Lower lobe of right lung (tissue), 2 donors: ENCODE data around the gene APOL4. TPM values are rescaled to one million over a fixed set of nuclear protein-coding genes. Genes with fewer than 3 reads are reported as not detected.
A peak's percentile ranks its signal among the peaks of the same experiment; 100 is the strongest.
"Not testable (repeated sequence)": the region's sequence is repeated elsewhere in the genome, so short reads cannot be mapped to it uniquely, and the experiment has no call there.

Experiments used
- ATAC-seq, 2 donors: fragments of 200-7000 bp; cut with Tn5 transposase; one replicate each; pipeline ENCODE4 v1.9.1; 2020 to 2022; ENCODE audit warnings: mild to moderate bottlenecking in 2 of 2, moderate library complexity in 2 of 2
- DNase-seq: peaks from one replicate; pipeline ENCODE4 v3.0.0-alpha.2; 2020
- H3K27ac ChIP-seq: fragments of 200-600 bp; one replicate; pipeline ENCODE4 v1.8.0; 2022
- H3K27me3 ChIP-seq: fragments of 200-600 bp; one replicate; pipeline ENCODE4 v1.8.0; 2022; ENCODE audit warnings: low read depth
- H3K36me3 ChIP-seq: fragments of 200-600 bp; one replicate; pipeline ENCODE4 v1.8.0; 2022; ENCODE audit warnings: mild to moderate bottlenecking
- H3K4me1 ChIP-seq: fragments of 200-600 bp; one replicate; pipeline ENCODE4 v1.8.0; 2022
- H3K4me3 ChIP-seq: fragments of 200-600 bp; one replicate; pipeline ENCODE4 v1.8.0; 2022; ENCODE audit warnings: mild to moderate bottlenecking
- H3K9me3 ChIP-seq: fragments of 200-600 bp; one replicate; pipeline ENCODE4 v1.8.0; 2022
- intact Hi-C: fragments of 100-400 bp; cut with DNase I; formaldehyde crosslinking; loops from one replicate; pipeline ENCODE4 v1.11.0; 2022
- total RNA-seq: library from RNA; stranded (reverse); fragmentation: NEBNext Ultra II Directional; extraction: Animal tissue kit (Norgen Biotek cat#: 25700); gene quantifications from one replicate; pipeline ENCODE4 v1.2.1, GENCODE V29; 2021
- TF ChIP-seq, protein P1 (sequence below): fragments of 200-600 bp; IDR thresholded peaks from one replicate; pipeline ENCODE4 v1.8.0; 2022; ENCODE audit warnings: antibody characterized with exemption, mild to moderate bottlenecking
- donor health status: DM: no; HTN: yes; CAD: no; lungs with severe emphysema.

APOL4 gene
- total RNA-seq, 1 donor from 2014 or later: 29.0 TPM

DNA sequence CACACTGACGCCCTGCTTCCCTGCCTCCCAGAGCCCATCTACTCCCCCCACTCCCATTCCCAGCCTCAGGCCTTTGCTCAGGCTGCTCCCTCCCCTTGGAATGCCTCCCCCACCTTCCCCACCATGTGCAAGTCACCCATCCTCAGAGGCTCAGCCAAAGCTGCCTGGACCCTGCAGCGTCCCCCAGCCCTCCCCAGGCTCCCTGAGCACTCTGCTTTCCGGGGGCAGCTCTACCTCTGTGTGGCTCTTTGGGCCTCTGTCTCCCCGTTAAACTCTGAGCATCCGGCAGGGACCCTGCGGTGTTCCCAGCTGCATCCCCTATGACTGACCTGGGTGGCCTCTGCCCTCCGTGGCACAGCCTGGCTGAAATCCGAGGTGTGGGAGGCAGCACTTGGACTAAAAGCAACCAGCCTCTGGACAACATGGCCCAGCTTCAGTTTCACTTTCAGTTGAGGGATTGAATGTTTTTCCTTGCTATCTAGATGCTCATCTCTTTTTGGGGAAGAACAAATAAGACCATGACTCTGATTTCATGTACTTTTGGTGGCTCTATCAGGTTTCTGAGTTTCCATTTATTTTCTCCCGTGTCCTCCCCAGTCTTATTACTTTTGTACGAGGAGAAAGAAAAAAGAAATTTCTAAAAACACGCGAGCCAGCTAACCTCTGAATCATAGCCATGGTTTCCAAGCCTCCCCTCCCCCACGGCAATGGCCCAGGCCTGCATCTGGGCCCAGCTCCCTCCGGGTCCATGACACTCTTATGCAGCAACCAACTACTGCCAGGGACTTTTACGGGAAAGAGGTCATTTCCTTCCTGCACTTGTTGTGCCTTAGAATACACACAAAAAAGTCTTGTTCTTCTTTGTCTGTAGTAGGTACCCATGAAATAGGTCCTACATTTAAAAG, 44.8 kb downstream of the APOL4 start:
- no peaks in the 10 kb centered on the region for H3K9me3 ChIP-seq
- intact Hi-C loops: no loop called here
- peak; percentile 77 for DNase-seq
- no peaks in the 10 kb centered on the region for H3K27me3 ChIP-seq
- peak overlapping the region; percentile 86 for H3K27ac ChIP-seq
- TF ChIP-seq, protein P1, sequence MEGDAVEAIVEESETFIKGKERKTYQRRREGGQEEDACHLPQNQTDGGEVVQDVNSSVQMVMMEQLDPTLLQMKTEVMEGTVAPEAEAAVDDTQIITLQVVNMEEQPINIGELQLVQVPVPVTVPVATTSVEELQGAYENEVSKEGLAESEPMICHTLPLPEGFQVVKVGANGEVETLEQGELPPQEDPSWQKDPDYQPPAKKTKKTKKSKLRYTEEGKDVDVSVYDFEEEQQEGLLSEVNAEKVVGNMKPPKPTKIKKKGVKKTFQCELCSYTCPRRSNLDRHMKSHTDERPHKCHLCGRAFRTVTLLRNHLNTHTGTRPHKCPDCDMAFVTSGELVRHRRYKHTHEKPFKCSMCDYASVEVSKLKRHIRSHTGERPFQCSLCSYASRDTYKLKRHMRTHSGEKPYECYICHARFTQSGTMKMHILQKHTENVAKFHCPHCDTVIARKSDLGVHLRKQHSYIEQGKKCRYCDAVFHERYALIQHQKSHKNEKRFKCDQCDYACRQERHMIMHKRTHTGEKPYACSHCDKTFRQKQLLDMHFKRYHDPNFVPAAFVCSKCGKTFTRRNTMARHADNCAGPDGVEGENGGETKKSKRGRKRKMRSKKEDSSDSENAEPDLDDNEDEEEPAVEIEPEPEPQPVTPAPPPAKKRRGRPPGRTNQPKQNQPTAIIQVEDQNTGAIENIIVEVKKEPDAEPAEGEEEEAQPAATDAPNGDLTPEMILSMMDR: no peak
- no peaks in the 10 kb centered on the region for H3K36me3 ChIP-seq
- H3K4me1 ChIP-seq: peaks cover 96% of the 10 kb centered on the region
- ATAC-seq: peak; percentile 77 to 82
- peak overlapping the region; percentile 65 for H3K4me3 ChIP-seq

DNA sequence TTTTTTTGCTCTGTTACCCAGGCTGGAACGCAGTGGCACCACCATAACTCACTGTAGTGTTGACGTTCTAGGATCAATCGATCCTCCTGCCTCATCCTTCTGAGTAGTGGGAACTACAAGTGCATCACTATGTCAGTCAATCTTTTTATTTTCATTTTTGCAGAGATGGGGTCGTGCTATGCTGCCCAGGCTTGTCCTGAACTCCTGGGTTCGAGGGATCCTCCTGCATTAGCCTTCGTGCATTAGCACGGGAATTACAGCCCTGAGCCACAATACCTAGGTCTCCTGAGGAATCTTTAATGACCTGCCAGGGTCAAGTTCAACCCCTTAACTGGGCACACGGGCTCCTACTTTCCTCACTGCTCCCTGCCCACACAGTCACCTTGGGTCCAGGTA, 45.5 kb downstream of the APOL4 start:
- Histone ChIP-seq H3K27ac (peak overlapping the region; percentile 86), H3K9me3 (no peaks in the 10 kb centered on the region), H3K4me3 (peak overlapping the region; percentile 65), H3K36me3 (no peaks in the 10 kb centered on the region), H3K27me3 (no peaks in the 10 kb centered on the region), H3K4me1 (peaks cover 96% of the 10 kb centered on the region)
- DNase-seq (no peak), ATAC-seq (no peak)
- TF ChIP-seq, protein P1: no peak
- intact Hi-C loops: no loop called here

- peak overlapping the region; percentile 65 for H3K4me3 ChIP-seq
Measured at GRCh38 chr22:36155702-36156101, 45.9 kb downstream of the APOL4 start.

DNA sequence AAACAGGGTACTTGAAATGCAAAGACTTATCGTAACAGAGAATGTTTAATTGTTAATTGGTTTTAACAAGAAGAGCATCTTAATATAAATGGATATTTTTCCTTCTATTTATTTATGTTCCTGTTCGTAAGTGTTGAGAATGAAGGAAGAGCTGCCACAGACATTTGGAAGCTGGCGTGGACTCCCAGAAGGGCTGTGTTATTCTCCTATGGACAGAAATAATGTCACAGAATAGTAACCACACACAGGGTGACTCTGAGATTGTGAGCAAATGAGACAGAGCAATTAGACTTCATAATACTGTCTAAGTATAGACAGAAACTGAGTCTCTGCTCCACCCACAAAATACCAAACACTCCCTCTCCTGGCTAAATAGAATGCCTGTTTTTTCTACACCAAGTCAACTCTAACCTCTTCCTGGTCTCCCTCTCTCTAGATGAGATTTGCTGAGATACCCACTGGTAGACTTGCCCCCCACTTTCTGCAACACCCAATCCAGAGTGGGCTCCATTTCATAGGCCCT, 47.1 kb downstream of the APOL4 start:
- Histone ChIP-seq H3K4me3 (peak overlapping the region; percentile 65), H3K27ac (peak overlapping the region; percentile 86), H3K9me3 (no peaks in the 10 kb centered on the region), H3K36me3 (peaks cover 3% of the 10 kb centered on the region), H3K4me1 (peaks cover 97% of the 10 kb centered on the region), H3K27me3 (no peaks in the 10 kb centered on the region)
- peak in 1 of 2 donors; percentile 2 for ATAC-seq
- intact Hi-C loops: no loop called here
- no peak for DNase-seq
- TF ChIP-seq, protein P1: no peak

More at GRCh38 chr22:36155702-36156101, 45.9 kb downstream of the APOL4 start:
- peaks cover 96% of the 10 kb centered on the region for H3K4me1 ChIP-seq
- intact Hi-C loops: no loop called here
- no peaks in the 10 kb centered on the region for H3K36me3 ChIP-seq
- peak; percentile 74 to 78 for ATAC-seq
- TF ChIP-seq, protein P1: peak; percentile 10
- H3K9me3 ChIP-seq: no peaks in the 10 kb centered on the region
- DNase-seq: no peak
- no peaks in the 10 kb centered on the region for H3K27me3 ChIP-seq
- H3K27ac ChIP-seq: peak overlapping the region; percentile 86

DNA sequence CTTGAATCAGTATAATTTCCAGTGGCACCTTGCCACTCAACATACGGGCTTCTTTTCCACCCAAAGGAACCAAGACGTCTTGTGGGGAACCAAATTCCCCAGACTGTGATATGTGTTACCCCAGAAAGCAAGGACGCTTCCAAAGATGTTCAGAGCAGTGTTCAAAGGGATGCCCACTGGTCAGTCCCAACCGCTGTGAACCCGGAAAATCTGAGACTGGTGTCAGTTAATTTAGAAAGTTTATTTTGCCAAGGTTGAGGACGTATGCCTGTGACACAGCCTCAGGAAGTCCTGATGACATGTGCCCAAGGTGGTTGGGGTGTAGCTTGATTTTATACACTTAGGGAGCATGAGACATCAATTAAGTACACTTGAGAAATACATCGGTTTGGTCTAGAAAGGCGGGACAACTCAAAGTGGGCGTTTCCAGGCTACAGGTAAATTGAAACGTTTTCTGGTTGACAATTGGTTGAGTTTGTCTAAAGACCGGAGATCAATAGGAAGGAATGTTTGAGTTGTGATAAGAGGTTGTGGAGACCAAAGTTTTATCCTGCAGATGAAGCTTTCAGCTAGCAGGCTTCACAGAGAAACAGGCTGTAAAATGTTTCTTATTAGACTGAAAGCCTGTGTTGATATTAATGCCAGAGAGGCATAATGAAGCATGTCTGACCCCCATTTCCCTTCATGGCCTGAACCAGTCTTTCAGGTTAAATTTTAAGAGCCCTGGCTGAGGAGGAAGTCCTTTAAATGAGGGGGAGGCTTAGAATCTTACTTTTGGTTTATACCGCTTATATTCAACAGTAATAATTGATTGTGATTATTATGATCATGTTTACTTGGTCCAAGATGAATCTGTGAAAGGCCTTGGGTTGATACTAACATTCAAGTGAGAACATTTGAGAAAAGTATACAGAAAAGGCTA, 47.8 kb downstream of the APOL4 start:
- Histone ChIP-seq H3K4me1 (peaks cover 97% of the 10 kb centered on the region), H3K27ac (peak overlapping the region; percentile 86), H3K9me3 (no peaks in the 10 kb centered on the region), H3K27me3 (no peaks in the 10 kb centered on the region), H3K4me3 (no peak overlapping the region), H3K36me3 (peaks cover 10% of the 10 kb centered on the region)
- DNase-seq: no peak
- intact Hi-C loops: no loop called here
- TF ChIP-seq, protein P1: no peak
- peak in 1 of 2 donors; percentile 49 for ATAC-seq

DNA sequence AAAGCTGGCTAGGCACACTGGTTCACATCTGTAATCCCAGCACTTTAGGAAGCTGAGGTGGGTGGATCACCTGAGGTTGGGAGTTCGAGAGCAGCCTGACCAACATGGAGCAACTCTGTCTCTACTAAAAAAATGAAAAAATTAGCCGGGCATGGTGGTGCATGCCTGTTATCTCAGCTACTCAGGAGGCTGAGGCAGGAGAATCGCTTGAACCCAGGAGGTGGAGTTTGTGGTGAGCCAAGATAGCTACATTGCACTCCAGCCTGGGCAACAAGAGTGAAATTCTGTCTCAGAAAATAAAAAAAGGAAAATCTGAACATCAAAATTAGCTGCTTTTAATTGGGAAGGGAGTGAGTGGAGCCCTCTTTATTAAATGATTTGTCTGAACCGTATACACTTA, 48.8 kb downstream of the APOL4 start:
- H3K27me3 ChIP-seq, ATAC-seq, intact Hi-C loops, DNase-seq, H3K9me3 ChIP-seq, H3K4me3 ChIP-seq: not testable (repeated sequence)
- H3K27ac ChIP-seq: peak overlapping the region; percentile 86
- H3K4me1 ChIP-seq: peaks cover 93% of the 10 kb centered on the region
- H3K36me3 ChIP-seq: peaks cover 20% of the 10 kb centered on the region
